Measurements from ENCODE around the gene FRMD5.
"Not testable (repeated sequence)": the region's sequence is repeated elsewhere in the genome, so short reads cannot be mapped to it uniquely, and the experiment has no call there.

Gene FRMD5

DNA sequence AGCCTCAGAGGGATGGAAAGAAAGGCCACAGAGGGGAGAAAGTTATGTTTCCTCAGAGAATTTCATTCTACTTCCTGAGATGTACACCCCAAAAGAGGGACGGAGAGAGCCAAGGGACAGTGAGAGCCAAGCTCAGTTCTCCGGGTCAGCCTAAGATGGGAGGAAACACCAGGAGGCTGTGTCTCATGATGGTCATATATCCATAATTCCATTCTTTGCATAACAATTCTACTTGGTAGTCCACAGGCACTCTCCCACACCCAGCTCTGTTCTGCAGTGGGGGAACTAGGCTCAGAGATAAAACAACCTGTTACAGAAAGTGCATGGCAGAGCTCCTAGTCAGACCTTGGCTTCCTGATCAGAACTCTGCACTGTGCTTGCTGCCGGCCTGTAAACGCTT is 313.8 kb downstream of the FRMD5 start:
- DNase-seq, result no peak

DNA sequence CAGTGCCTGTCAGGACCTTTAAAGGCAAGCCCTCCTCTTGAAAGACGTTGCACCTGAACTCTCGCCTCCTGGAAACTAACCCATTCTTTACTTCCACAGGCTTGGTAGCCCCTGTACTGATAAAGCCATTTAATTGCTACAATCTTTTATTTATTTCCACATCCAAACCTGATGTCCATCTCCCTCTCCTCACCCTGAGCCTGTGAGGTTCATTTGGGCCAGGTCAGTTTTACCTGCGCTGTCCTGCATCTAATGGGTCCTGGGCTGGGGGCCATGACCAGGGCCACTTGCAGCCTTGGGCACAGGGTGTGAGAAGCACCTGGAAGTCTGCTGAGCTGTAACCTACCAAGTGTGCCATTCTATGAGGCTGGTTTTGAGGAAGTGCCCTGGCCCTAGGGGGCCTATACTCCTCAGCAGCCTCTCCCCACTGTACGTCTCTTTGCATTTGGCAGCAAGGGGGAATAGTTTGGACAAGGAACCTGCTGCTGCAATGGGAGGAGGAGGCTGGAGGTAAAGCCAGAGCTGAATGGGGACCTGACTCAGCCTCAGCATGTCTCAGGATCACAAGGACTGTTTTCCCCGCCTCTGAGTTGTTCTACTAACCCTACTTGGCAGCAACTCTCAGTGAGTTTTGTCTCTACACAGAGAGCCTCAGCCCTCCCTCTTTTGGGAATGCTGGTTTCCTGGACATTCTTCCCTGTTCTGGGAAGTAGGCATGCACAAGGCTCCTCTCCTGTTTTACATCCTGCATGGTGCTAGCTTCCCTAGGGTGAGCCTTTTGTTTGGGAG is 314.5 kb downstream of the FRMD5 start:
- DNase-seq, result no peak

DNA sequence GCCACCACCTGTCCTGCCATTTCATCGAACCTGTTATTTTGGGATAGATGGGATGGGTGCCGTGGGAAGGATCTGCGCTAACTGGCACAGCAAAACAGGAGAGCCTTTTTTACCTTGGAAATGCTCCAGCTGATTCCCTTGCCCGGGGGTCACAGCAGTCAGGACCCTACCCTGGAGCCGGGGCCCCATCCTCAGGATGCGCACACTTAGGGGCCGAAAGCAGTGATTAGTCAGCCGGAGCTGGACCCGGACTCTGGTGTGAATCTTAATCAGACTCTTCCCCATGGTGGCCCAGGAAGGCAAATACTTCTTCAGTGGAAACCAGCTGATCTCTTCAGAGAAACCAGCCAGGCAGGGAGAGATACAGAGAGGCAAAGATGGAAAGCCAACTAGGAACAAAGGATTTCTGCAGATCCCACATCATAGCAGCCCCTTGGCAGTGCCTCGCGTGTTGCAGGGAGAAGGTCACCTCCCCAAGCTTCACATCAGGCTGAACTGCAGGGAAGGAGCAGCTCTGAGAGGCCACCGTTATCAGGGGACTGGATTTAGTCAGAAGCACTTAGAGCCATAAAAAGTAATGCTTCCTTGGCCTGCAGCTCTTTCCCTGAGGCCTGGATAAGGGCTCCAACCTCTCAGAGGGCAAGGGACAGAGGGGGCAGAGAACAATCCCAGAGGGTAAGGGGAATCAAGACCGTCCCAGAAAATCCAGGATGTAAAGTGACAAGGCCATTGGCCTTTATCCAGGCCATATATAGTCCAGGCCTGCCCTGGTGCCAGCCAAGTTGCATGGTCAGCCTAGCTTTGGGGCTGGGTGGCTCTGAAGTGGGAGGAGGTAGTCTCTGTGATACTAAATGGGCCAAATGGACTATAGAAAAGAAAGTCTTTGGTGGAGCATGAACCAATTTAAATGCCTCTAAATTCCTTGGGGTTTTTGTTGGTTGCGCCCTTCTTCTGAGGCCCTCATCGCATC is 315.4 kb downstream of the FRMD5 start:
- DNase-seq, result no peak

DNA sequence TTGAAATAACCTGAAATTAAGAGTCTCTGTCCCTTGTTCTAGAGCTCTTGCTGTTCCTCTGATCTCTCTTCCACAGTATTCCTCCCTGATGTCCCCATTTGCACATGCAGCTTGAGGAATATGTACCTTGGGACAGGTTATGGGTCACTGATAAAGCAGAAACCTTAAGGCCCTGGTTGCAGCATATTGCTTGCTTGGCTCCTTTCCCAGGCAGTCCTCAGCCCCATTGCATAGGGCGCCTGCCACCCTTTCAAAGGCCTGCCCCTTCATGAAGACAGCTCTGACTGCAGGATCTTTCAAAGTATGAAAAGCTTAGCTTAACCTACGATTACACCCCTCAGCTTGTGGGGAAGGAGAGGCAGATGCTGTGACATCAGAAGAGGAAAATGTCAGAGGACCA is 316.6 kb downstream of the FRMD5 start:
- DNase-seq, result no peak

DNA sequence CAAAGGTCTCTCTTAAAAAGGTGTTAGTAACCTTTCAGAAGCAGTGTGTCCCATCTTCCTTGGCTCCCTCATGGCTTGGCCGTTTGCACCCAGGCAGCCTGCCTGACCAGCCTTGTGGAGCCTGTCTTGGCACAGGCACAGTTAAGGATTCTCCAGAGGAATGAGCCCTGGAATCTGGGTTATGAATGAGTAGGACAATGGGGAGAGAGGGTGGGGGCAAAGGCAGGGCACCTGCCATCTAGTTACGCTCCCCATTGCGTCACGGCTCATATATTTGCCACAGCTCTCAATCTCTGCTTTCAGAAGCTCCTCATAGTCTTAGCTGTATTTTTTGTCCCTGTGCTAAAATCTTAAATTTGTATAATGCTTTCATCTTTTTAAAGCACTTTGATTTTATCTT is 317.7 kb downstream of the FRMD5 start:
- DNase-seq, result no peak

DNA sequence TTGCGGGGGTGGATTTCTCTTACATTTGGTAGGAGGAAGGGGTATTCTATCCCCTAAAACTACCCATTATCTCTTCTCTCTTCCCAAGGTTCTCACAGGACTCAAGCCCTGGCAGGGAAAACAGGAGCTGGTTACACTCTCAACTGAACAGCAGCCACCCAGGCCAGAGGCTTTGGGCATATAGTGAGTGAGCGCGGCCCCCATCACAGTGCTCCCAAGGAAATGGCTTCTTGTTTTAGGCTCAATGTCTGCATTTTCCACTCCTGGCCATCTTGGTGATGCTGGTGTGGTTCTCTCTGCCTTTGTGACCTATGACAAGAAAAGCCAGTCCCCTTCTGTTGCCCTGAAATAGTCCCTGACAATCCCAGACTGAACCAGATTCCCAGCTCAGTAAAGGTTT is 318.2 kb downstream of the FRMD5 start:
- DNase-seq, result no peak

GRCh38 chr15:43873651-43874050 is 321.4 kb downstream of the FRMD5 start:
- no peak for DNase-seq

DNA sequence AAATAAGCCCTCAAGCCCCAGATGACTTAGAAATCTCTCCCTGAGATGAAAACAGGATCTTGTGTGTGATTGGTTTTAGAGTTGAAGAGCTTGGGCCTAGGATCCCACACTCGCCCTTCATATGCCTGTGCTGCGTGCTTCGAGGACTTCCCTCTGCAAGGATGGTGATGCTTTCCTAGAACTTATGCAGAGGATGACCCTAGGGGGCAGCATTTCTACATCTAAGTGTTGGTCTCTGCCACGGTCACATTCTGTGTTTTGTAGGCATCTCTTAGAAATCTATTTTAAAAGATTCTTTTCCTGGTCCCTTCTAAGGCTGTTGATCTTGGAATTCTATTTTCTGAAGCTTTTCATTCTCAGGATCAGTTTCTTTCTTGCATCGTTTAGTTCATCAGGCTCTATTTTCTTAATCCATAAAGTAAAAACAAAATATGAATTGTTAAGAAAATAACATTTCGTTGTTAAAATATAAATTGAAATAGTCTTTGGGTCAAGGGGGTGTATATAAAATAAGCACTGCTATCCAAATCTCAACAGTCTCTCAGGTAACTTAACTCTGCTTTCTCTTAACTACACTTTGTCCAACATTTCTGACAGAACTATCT is 322.6 kb downstream of the FRMD5 start:
- peak; percentile 21 for DNase-seq

- DNase-seq, result no peak
These were observed 323.2 kb downstream of the FRMD5 start for GRCh38 chr15:43871835-43872234.

DNA sequence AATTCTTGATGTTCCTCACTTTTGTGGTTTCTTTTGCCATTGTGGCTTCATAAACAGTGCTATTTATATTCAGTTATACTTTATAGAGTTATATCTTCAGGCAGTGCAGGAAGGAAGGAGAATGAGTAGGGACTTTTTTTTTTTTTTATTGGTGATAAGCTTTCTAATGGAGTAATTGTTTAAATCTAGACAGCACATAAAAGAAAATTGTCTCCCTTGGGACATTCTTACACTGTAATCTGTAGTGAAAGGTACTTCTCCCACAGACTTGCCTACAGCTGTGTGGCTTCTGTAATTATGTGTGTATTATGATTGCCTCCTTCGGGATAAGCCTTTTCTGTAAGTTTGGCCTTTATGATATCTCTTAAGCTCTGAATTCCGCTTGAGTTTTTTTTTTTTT is 326.7 kb downstream of the FRMD5 start:
- no peak for DNase-seq

DNA sequence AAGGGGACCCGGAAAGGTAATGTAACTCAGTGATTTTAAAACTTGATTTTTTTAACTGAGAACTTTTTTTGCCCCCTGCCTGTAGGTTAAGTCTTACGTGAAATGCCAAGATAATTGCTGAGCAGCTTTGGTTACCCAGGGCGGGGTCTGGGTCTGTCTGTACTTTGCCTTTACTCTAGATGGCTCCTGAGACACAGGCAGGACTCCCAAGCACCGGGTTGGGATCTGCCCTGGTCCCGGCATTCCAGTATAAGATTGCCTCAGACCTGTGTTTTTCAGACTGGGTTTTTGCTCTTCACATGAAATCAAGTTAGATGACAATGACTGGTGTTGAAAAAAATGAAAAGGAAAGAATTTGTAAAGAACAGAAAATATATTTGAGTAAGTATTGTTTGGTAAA is 328.0 kb downstream of the FRMD5 start:
- no peak for DNase-seq

- DNase-seq, result not testable (repeated sequence)
These were observed 328.4 kb downstream of the FRMD5 start for GRCh38 chr15:43866636-43867035.

- DNase-seq, result no peak
These were observed 335.5 kb downstream of the FRMD5 start for GRCh38 chr15:43859546-43859945.

DNA sequence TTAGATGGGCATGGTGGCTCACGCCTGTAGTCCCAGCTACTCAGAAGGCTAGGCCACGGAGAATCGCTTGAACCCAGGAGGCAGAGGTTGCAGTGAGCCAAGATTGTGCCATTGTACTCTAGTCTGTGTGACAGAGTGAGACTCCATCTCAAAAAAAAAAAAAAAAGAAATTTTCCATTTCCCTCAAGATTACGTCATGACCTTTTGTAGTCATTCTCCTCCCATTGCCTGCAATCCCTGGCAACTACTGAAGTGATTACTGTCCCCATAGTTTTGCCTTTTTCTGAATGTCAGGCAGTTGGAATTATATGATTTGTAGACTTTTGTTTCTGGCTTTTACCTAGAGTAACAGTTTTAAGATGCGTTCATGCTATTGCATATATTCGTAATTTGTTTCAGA is 340.3 kb downstream of the FRMD5 start:
- no peak for DNase-seq

GRCh38 chr15:43852607-43853006 is 342.5 kb downstream of the FRMD5 start:
- DNase-seq, result no peak

DNA sequence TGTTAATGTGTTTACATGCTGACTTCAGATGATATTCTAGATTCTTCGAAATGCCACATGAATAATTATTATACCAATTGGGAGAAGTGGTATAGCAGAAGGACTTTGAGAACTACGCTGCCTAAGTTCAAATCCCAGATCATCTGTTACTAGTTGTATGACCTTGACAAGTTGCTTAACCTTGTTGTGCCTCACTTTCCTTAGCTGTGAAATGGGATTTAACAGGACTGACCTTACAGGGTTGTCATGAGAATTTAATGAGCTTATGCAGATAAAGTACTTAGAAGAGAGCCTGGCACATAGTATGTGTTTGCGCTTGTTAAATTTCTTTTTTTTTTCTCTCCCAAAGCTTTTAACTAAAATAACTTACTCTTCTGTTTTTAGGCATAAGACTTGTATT is 343.8 kb downstream of the FRMD5 start:
- DNase-seq, result no peak

DNA sequence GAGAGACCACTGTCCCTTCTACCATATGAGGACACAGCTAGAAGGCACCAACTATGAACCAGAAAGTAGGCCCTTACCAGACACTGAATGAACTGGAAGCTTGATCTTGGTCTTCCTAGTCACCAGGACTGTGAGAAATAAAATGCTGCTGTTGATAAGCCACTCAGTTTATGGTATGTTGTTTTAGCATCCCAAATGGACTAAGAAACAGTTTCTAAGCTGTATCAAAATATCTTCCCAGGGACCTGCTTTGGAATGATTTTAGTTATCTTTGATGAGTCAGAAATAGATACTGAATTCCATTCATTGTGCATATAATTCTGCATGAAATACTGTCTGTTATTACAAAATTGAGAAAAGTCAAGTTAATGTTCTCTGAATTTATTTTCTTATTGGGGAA is 349.6 kb downstream of the FRMD5 start:
- no peak for DNase-seq

GRCh38 chr15:43832485-43832884 is 362.6 kb downstream of the FRMD5 start:
- DNase-seq, result not testable (repeated sequence)

DNA sequence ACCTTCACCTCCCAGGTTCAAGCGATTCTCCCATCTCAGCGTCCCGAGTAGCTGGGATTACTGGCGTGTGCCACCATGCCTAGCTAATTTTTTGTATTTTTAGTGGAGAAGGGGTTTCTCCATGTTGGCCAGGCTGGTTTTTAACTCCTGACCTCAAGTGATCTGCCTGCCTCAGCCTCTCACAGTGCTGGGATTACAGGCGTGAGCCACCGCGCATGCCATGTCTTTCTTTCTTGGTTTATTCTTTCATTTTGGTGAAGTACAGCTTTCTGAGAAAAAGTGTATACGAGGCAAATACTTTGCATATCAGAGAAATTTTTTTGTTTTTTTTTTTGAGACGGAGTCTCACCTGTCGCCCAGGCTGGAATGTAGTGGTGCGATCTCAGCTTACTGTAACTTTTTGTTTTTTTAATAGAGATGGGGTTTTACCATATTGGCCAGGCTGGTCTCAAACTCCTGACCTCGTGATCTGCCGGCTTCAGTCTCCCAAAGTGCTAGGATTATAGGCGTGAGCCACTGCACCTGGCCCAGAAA is 363.5 kb downstream of the FRMD5 start:
- not testable (repeated sequence) for DNase-seq

- not testable (repeated sequence) for DNase-seq
These were observed 364.3 kb downstream of the FRMD5 start for GRCh38 chr15:43830691-43831275.

DNA sequence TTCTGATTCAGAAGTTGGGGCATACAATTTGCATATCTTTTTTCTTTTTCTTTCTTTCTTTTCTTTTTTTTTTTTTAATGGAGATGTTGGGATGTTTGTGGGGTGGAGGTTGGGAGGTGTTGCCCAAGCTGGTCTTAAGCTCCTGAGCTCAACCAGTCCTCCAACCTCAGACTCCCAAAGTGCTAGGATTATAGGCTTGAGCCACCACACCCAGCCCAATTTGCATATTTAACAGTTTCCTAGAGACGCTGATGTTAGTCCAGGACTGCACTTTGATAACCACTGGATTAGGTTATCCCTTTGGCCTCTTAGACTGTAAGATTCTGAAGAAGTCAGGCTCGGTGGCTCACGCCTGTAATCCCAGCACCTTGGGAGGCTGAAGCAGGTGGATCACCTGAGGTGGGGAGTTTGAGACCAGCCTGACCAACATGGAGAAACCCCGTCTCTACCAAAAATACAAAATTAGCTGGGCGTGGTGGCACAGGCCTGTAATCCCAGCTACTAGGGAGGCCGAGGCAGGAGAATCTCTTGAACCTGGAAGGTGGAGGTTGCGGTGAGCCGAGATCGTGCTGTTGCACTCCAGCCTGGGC is 365.0 kb downstream of the FRMD5 start:
- not testable (repeated sequence) for DNase-seq

GRCh38 chr15:43828061-43828657 is 366.9 kb downstream of the FRMD5 start:
- DNase-seq, result peak; percentile 5

All from NCI-H2227 treated with DMSO at 0.1 percent for 48 hours (cell line).